Measurements from ENCODE around the gene INCA1.

INCA1 gene

GRCh38 chr17:4978726-4979125 lies 18.6 kb downstream of the INCA1 start:
- H3K36me3 ChIP-seq (ENCODE audit: insufficient read depth, insufficient read length, low read length), result peaks cover 53% of the 10 kb centered on the region
- H3K9ac ChIP-seq (ENCODE audit: insufficient read length, low read depth), result no peak overlapping the region
- no peak for TF ChIP-seq SUZ12 (IDR thresholded peaks at IDR 0.05; ENCODE audit: extremely low read depth, insufficient read depth, insufficient read length)
- TF ChIP-seq ZNF274 (IDR thresholded peaks at IDR 0.05; ENCODE audit: low read depth, low read length), result no peak
- TF ChIP-seq YY1 (IDR thresholded peaks at IDR 0.05; ENCODE audit: insufficient read depth, insufficient read length), result no peak

GRCh38 chr17:4974115-4974670 lies 23.1 kb downstream of the INCA1 start:
- no peak for DNase-seq (ENCODE audit: low read depth, low spot score)
- Histone ChIP-seq H3K4me3 (ENCODE audit: insufficient read length, low read depth) (no peak overlapping the region), H3K9me3 (ENCODE audit: insufficient read depth, low read length) (no peaks in the 10 kb centered on the region), H3K4me1 (ENCODE audit: insufficient read depth, insufficient read length) (peaks cover 8% of the 10 kb centered on the region), H3K27me3 (ENCODE audit: insufficient read depth, insufficient read length) (peaks cover 17% of the 10 kb centered on the region), H3K9ac (ENCODE audit: insufficient read length, low read depth) (no peak overlapping the region), H3K36me3 (ENCODE audit: insufficient read depth, insufficient read length, low read length) (peaks cover 64% of the 10 kb centered on the region)
- TF ChIP-seq ZNF274 (IDR thresholded peaks at IDR 0.05; ENCODE audit: low read depth, low read length), result no peak
- no peak for TF ChIP-seq SUZ12 (IDR thresholded peaks at IDR 0.05; ENCODE audit: extremely low read depth, insufficient read depth, insufficient read length)
- TF ChIP-seq YY1 (IDR thresholded peaks at IDR 0.05; ENCODE audit: insufficient read depth, insufficient read length), result no peak

More at GRCh38 chr17:4978726-4979125, 18.6 kb downstream of the INCA1 start:
- no peaks in the 10 kb centered on the region for H3K9me3 ChIP-seq (ENCODE audit: insufficient read depth, low read length)
- no peak overlapping the region for H3K4me3 ChIP-seq (ENCODE audit: insufficient read length, low read depth)
- H3K27me3 ChIP-seq (ENCODE audit: insufficient read depth, insufficient read length), result peaks cover 17% of the 10 kb centered on the region
- H3K4me1 ChIP-seq (ENCODE audit: insufficient read depth, insufficient read length), result peaks cover 4% of the 10 kb centered on the region
- DNase-seq (ENCODE audit: low read depth, low spot score), result no peak

- Histone ChIP-seq H3K4me3 (ENCODE audit: insufficient read length, low read depth) (no peak overlapping the region), H3K9me3 (ENCODE audit: insufficient read depth, low read length) (no peaks in the 10 kb centered on the region), H3K4me1 (ENCODE audit: insufficient read depth, insufficient read length) (peaks cover 9% of the 10 kb centered on the region), H3K9ac (ENCODE audit: insufficient read length, low read depth) (no peak overlapping the region), H3K36me3 (ENCODE audit: insufficient read depth, insufficient read length, low read length) (peaks cover 59% of the 10 kb centered on the region), H3K27me3 (ENCODE audit: insufficient read depth, insufficient read length) (peaks cover 14% of the 10 kb centered on the region)
- no peak for TF ChIP-seq YY1 (IDR thresholded peaks at IDR 0.05; ENCODE audit: insufficient read depth, insufficient read length)
- TF ChIP-seq SUZ12 (IDR thresholded peaks at IDR 0.05; ENCODE audit: extremely low read depth, insufficient read depth, insufficient read length), result no peak
- no peak for TF ChIP-seq ZNF274 (IDR thresholded peaks at IDR 0.05; ENCODE audit: low read depth, low read length)
- DNase-seq (ENCODE audit: low read depth, low spot score), result no peak
Observed at GRCh38 chr17:4973256-4974114, 23.8 kb downstream of the INCA1 start.

- H3K27me3 ChIP-seq (ENCODE audit: insufficient read depth, insufficient read length), result peaks cover 10% of the 10 kb centered on the region
- no peak overlapping the region for H3K4me3 ChIP-seq (ENCODE audit: insufficient read length, low read depth)
- H3K9ac ChIP-seq (ENCODE audit: insufficient read length, low read depth), result no peak overlapping the region
- DNase-seq (ENCODE audit: low read depth, low spot score), result no peak
- H3K4me1 ChIP-seq (ENCODE audit: insufficient read depth, insufficient read length), result peaks cover 9% of the 10 kb centered on the region
- no peak for TF ChIP-seq ZNF274 (IDR thresholded peaks at IDR 0.05; ENCODE audit: low read depth, low read length)
- no peak for TF ChIP-seq SUZ12 (IDR thresholded peaks at IDR 0.05; ENCODE audit: extremely low read depth, insufficient read depth, insufficient read length)
- TF ChIP-seq YY1 (IDR thresholded peaks at IDR 0.05; ENCODE audit: insufficient read depth, insufficient read length), result no peak
- H3K36me3 ChIP-seq (ENCODE audit: insufficient read depth, insufficient read length, low read length), result peaks cover 53% of the 10 kb centered on the region
- H3K9me3 ChIP-seq (ENCODE audit: insufficient read depth, low read length), result no peaks in the 10 kb centered on the region
Observed at GRCh38 chr17:4972752-4973151, 24.6 kb downstream of the INCA1 start.

- no peak for DNase-seq (ENCODE audit: low read depth, low spot score)
- H3K27me3 ChIP-seq (ENCODE audit: insufficient read depth, insufficient read length), result peaks cover 7% of the 10 kb centered on the region
- no peak overlapping the region for H3K4me3 ChIP-seq (ENCODE audit: insufficient read length, low read depth)
- H3K36me3 ChIP-seq (ENCODE audit: insufficient read depth, insufficient read length, low read length), result peaks cover 49% of the 10 kb centered on the region
- no peak overlapping the region for H3K9ac ChIP-seq (ENCODE audit: insufficient read length, low read depth)
- TF ChIP-seq ZNF274 (IDR thresholded peaks at IDR 0.05; ENCODE audit: low read depth, low read length) (no peak), YY1 (IDR thresholded peaks at IDR 0.05; ENCODE audit: insufficient read depth, insufficient read length) (no peak), SUZ12 (IDR thresholded peaks at IDR 0.05; ENCODE audit: extremely low read depth, insufficient read depth, insufficient read length) (no peak)
- H3K4me1 ChIP-seq (ENCODE audit: insufficient read depth, insufficient read length), result peaks cover 9% of the 10 kb centered on the region
- no peaks in the 10 kb centered on the region for H3K9me3 ChIP-seq (ENCODE audit: insufficient read depth, low read length)
Observed at GRCh38 chr17:4972322-4972721, 25.0 kb downstream of the INCA1 start.

GRCh38 chr17:4971826-4972225 lies 25.5 kb downstream of the INCA1 start:
- peaks cover 7% of the 10 kb centered on the region for H3K27me3 ChIP-seq (ENCODE audit: insufficient read depth, insufficient read length)

GRCh38 chr17:4970273-4970672 lies 27.0 kb downstream of the INCA1 start:
- peaks cover 45% of the 10 kb centered on the region for H3K36me3 ChIP-seq (ENCODE audit: insufficient read depth, insufficient read length, low read length)
- no peak overlapping the region for H3K9ac ChIP-seq (ENCODE audit: insufficient read length, low read depth)

More at GRCh38 chr17:4971826-4972225, 25.5 kb downstream of the INCA1 start:
- Histone ChIP-seq H3K9ac (ENCODE audit: insufficient read length, low read depth) (no peak overlapping the region), H3K4me3 (ENCODE audit: insufficient read length, low read depth) (no peak overlapping the region), H3K4me1 (ENCODE audit: insufficient read depth, insufficient read length) (peaks cover 9% of the 10 kb centered on the region), H3K36me3 (ENCODE audit: insufficient read depth, insufficient read length, low read length) (peaks cover 44% of the 10 kb centered on the region), H3K9me3 (ENCODE audit: insufficient read depth, low read length) (no peaks in the 10 kb centered on the region)
- DNase-seq (ENCODE audit: low read depth, low spot score), result no peak
- TF ChIP-seq ZNF274 (IDR thresholded peaks at IDR 0.05; ENCODE audit: low read depth, low read length) (no peak), SUZ12 (IDR thresholded peaks at IDR 0.05; ENCODE audit: extremely low read depth, insufficient read depth, insufficient read length) (no peak), YY1 (IDR thresholded peaks at IDR 0.05; ENCODE audit: insufficient read depth, insufficient read length) (no peak)

More at GRCh38 chr17:4970273-4970672, 27.0 kb downstream of the INCA1 start:
- Histone ChIP-seq H3K4me3 (ENCODE audit: insufficient read length, low read depth) (no peak overlapping the region), H3K27me3 (ENCODE audit: insufficient read depth, insufficient read length) (peaks cover 3% of the 10 kb centered on the region), H3K9me3 (ENCODE audit: insufficient read depth, low read length) (no peaks in the 10 kb centered on the region), H3K4me1 (ENCODE audit: insufficient read depth, insufficient read length) (peaks cover 9% of the 10 kb centered on the region)
- DNase-seq (ENCODE audit: low read depth, low spot score), result no peak
- TF ChIP-seq SUZ12 (IDR thresholded peaks at IDR 0.05; ENCODE audit: extremely low read depth, insufficient read depth, insufficient read length), result no peak
- TF ChIP-seq YY1 (IDR thresholded peaks at IDR 0.05; ENCODE audit: insufficient read depth, insufficient read length), result no peak
- no peak for TF ChIP-seq ZNF274 (IDR thresholded peaks at IDR 0.05; ENCODE audit: low read depth, low read length)
